Hepatocyte (in vitro differentiated cells): ENCODE results near the gene CDK14. TPM values are rescaled to one million over a fixed set of nuclear protein-coding genes. Genes with fewer than 3 reads are reported as not detected.

Experiments
- DNase-seq: peaks from one replicate; pipeline ENCODE4 v3.0.0-alpha.2; 2016; ENCODE audit warnings: low spot score
- H2AFZ ChIP-seq: fragments of 200-600 bp; sonication (generic); 2 replicates; pipeline ENCODE4 v1.6.0; 2016; ENCODE audit warnings: antibody characterized with exemption, mild to moderate bottlenecking
- H3K27ac ChIP-seq: fragments of 200-600 bp; sonication (generic); 2 replicates; pipeline ENCODE4 v1.5.1; 2016; ENCODE audit warnings: mild to moderate bottlenecking
- H3K27me3 ChIP-seq: fragments of 200-600 bp; sonication (generic); 2 replicates; pipeline ENCODE4 v1.6.1; 2016
- H3K36me3 ChIP-seq: fragments of 200-600 bp; sonication (generic); replicated peaks from 2 replicates; pipeline ENCODE4 v1.5.1; 2016; ENCODE audit warnings: low read depth; ENCODE audit not compliant: insufficient read depth
- H3K4me1 ChIP-seq: fragments of 200-600 bp; sonication (generic); 2 replicates; pipeline ENCODE4 v1.5.1; 2016; ENCODE audit warnings: mild to moderate bottlenecking, moderate library complexity; ENCODE audit not compliant: insufficient read depth
- H3K4me2 ChIP-seq: fragments of 200-600 bp; sonication (generic); 2 replicates; pipeline ENCODE4 v1.6.0; 2016
- H3K4me3 ChIP-seq: fragments of 200-600 bp; sonication (generic); 2 replicates; pipeline ENCODE4 v1.5.1; 2016; ENCODE audit warnings: mild to moderate bottlenecking
- H3K79me2 ChIP-seq: fragments of 200-600 bp; sonication (generic); 2 replicates; pipeline ENCODE4 v1.6.0; 2017; ENCODE audit warnings: mild to moderate bottlenecking
- H3K9me2 ChIP-seq: fragments of 200-600 bp; sonication (generic); replicated peaks from 2 replicates; pipeline ENCODE4 v1.6.0; 2017; ENCODE audit warnings: mild to moderate bottlenecking; ENCODE audit not compliant: insufficient read depth
- H3K9me3 ChIP-seq: fragments of 200-600 bp; sonication (generic); 2 replicates; pipeline ENCODE4 v1.5.1; 2016; ENCODE audit warnings: low read depth, mild to moderate bottlenecking
- H4K20me1 ChIP-seq: fragments of 200-600 bp; sonication (generic); 2 replicates; pipeline ENCODE4 v1.6.0; 2016; ENCODE audit warnings: mild to moderate bottlenecking; ENCODE audit not compliant: insufficient read depth, poor library complexity, severe bottlenecking
- EZH2 ChIP-seq: fragments of 200-600 bp; sonication (generic); IDR thresholded peaks from 2 replicates; pipeline ENCODE4 v1.6.1; 2016; ENCODE audit warnings: antibody characterized with exemption, mild to moderate bottlenecking, borderline replicate concordance
- EZH2phosphoT487 ChIP-seq: fragments of 200-600 bp; sonication (generic); IDR thresholded peaks from one replicate; pipeline ENCODE4 v1.6.1; 2018; ENCODE audit warnings: antibody characterized with exemption, mild to moderate bottlenecking, low read depth, moderate library complexity; ENCODE audit not compliant: unreplicated experiment, severe bottlenecking
- WGBS: methylation state at CpG from one replicate; pipeline ENCODE4 v1.1.6; 2016; ENCODE audit warnings: low lambda C conversion rate; ENCODE audit errors: missing lambda C conversion rate; 5-methylcytosine and 5-hydroxymethylcytosine counted together
- polyA plus RNA-seq: library from polyadenylated mRNA; unstranded; fragments of >200 nt; fragmentation: Nextera tagmentation; extraction: Ambion mirVana; gene quantifications from 2 replicates; pipeline ENCODE4 v1.2.1, GENCODE V29; 2016
- total RNA-seq: library from RNA; depleted of rRNA; stranded (reverse); fragments of >200 nt; gene quantifications from 2 replicates; pipeline ENCODE4 v1.2.3, GENCODE V29; 2014
- TF ChIP-seq, protein P1 (sequence below): fragments of 200-600 bp; sonication (generic); IDR thresholded peaks from 2 replicates; pipeline ENCODE4 v1.5.1; 2016; ENCODE audit warnings: antibody characterized with exemption, mild to moderate bottlenecking; ENCODE audit not compliant: poor library complexity

Gene CDK14
- total and polyA plus RNA-seq, 2 experiments from 2014 or later, result 8.6 to 23.5 TPM

- Histone ChIP-seq H3K4me1 (no peaks in the 10 kb centered on the region), H3K9me3 (no peaks in the 10 kb centered on the region), H3K27ac (no peak overlapping the region), H3K79me2 (peaks cover 14% of the 10 kb centered on the region), H4K20me1 (no peaks in the 10 kb centered on the region), H3K27me3 (no peaks in the 10 kb centered on the region), H3K4me2 (no peak overlapping the region), H2AFZ (no peak overlapping the region), H3K4me3 (no peak overlapping the region), H3K9me2 (no peaks in the 10 kb centered on the region), H3K36me3 (no peaks in the 10 kb centered on the region)
- TF ChIP-seq EZH2phosphoT487 (no peak), EZH2 (no peak)
- TF ChIP-seq, protein P1, sequence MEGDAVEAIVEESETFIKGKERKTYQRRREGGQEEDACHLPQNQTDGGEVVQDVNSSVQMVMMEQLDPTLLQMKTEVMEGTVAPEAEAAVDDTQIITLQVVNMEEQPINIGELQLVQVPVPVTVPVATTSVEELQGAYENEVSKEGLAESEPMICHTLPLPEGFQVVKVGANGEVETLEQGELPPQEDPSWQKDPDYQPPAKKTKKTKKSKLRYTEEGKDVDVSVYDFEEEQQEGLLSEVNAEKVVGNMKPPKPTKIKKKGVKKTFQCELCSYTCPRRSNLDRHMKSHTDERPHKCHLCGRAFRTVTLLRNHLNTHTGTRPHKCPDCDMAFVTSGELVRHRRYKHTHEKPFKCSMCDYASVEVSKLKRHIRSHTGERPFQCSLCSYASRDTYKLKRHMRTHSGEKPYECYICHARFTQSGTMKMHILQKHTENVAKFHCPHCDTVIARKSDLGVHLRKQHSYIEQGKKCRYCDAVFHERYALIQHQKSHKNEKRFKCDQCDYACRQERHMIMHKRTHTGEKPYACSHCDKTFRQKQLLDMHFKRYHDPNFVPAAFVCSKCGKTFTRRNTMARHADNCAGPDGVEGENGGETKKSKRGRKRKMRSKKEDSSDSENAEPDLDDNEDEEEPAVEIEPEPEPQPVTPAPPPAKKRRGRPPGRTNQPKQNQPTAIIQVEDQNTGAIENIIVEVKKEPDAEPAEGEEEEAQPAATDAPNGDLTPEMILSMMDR, result no peak
- WGBS, result 50% methylated on average over 1 of the region's 1 CpG
- no peak for DNase-seq
Measured at GRCh38 chr7:90674625-90675024, 78.5 kb downstream of the CDK14 start.

- no peak overlapping the region for H3K27ac ChIP-seq
- H3K36me3 ChIP-seq, result no peaks in the 10 kb centered on the region
- H3K4me2 ChIP-seq, result no peak overlapping the region
- peaks cover 13% of the 10 kb centered on the region for H3K79me2 ChIP-seq
- H3K4me1 ChIP-seq, result peaks cover 3% of the 10 kb centered on the region
- no peaks in the 10 kb centered on the region for H3K9me2 ChIP-seq
- no peak overlapping the region for H2AFZ ChIP-seq
- no peak for TF ChIP-seq EZH2
- TF ChIP-seq, protein P1, result no peak
- no peak for TF ChIP-seq EZH2phosphoT487
- no peak for DNase-seq
- H3K4me3 ChIP-seq, result no peak overlapping the region
- no peaks in the 10 kb centered on the region for H3K27me3 ChIP-seq
- WGBS, result 87% methylated on average over 3 of the region's 3 CpGs
- H3K9me3 ChIP-seq, result no peaks in the 10 kb centered on the region
- H4K20me1 ChIP-seq, result no peaks in the 10 kb centered on the region
Measured at GRCh38 chr7:90675982-90676381, 79.9 kb downstream of the CDK14 start.

DNA sequence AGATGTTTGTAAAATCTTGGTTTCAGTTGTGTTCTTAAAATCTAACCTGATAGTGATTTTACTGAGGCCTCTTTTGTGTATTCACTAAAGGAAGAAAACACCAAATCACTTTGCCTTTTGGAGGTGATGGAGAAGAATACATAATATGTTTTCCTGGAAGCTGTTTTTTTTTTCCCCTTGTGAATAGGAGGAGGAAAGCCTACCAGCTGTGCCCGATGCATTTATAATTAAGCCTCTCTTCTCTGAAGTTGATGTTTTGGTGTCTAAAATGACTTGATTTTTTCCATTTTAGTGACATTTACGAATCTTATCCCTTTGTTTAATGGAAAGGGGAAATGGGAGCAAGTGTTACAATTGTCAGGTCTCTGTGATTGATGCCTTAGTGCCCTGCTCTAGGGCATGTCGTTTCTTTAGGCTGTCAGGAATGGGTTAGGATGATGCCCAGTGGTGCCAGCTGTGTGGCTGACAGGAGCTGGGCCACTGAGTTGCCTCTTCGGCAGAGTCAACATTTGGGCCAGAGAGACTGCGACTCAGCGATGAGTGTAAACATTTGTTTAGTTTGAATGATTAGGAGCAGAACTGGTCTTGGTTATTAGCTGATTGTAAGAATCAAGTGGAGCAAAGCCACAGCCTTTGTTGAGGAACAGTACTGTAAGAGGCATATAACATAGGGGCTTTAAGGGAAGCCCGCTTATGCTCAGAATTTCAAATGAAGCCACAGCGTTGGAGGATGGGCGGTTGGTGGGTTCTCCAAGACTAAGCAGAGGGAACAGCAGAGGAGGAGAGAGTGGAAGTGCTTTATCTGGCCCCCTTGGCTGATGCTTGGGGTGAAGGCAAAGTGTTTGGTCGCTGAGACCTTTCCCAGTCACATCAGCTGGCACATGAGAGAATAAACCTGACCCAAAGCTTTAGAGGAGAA lies 81.6 kb downstream of the CDK14 start:
- WGBS, result 42% methylated on average over 10 of the region's 10 CpGs
- DNase-seq, result no peak
- Histone ChIP-seq H4K20me1 (no peaks in the 10 kb centered on the region), H3K9me2 (no peaks in the 10 kb centered on the region), H3K27ac (no peak overlapping the region), H2AFZ (no peak overlapping the region), H3K4me1 (peaks cover 10% of the 10 kb centered on the region), H3K79me2 (peaks cover 17% of the 10 kb centered on the region), H3K4me3 (no peak overlapping the region), H3K27me3 (no peaks in the 10 kb centered on the region), H3K4me2 (no peak overlapping the region), H3K9me3 (no peaks in the 10 kb centered on the region), H3K36me3 (no peaks in the 10 kb centered on the region)
- TF ChIP-seq, protein P1, result no peak
- TF ChIP-seq EZH2 (no peak), EZH2phosphoT487 (no peak)
